K562 (cell line): ENCODE results near the gene SLC4A2. TPM values are rescaled to one million over a fixed set of nuclear protein-coding genes. Genes with fewer than 3 reads are reported as not detected.

ENCODE experiments used
- DDX20 ChIP-seq: fragments of 450-650 bp; IDR thresholded peaks from 2 replicates; pipeline ENCODE4 v1.6.1; 2016; ENCODE audit warnings: missing genetic modification characterization, low read depth, mild to moderate bottlenecking, missing compliant biosample characterization, moderate library complexity
- ESRRB ChIP-seq: fragments of 250-450 bp; sonication (Bioruptor Pico); IDR thresholded peaks from 2 replicates; pipeline ENCODE4 v1.5.0; 2020; ENCODE audit warnings: mild to moderate bottlenecking, moderate library complexity, borderline replicate concordance
- HDAC1 ChIP-seq, 2 experiments: fragments of 450-650 bp; IDR thresholded peaks; 2 replicates each; pipeline ENCODE4 v1.6.1; 2016 to 2017; ENCODE audit warnings: inconsistent platforms in 1 of 2, mild to moderate bottlenecking in 1 of 2, moderate library complexity in 1 of 2
- HSF4 ChIP-seq: fragments of 250-450 bp; sonication (Bioruptor Pico); IDR thresholded peaks from 2 replicates; pipeline ENCODE4 v2.1.2; 2022; ENCODE audit warnings: mild to moderate bottlenecking, moderate library complexity, borderline replicate concordance
- KLF13 ChIP-seq: fragments of 450-650 bp; IDR thresholded peaks from 2 replicates; pipeline ENCODE4 v1.6.1; 2016; ENCODE audit warnings: missing genetic modification characterization, low read depth, mild to moderate bottlenecking, missing compliant biosample characterization, moderate library complexity, borderline replicate concordance
- MAZ ChIP-seq, 2 experiments: fragments of 450-650 bp in 1 of 2; sonication (generic) in 1 of 2; formaldehyde crosslinking; IDR thresholded peaks in 1 of 2; conservative IDR thresholded peaks in 1 of 2; 2 replicates each; pipeline versions ENCODE4 v1.4.0 to v1.5.0; 2020; ENCODE audit warnings: mild to moderate bottlenecking in 1 of 2, missing genetic modification reagents in 1 of 2
- MCM7 ChIP-seq, 2 experiments: fragments of 450-650 bp; IDR thresholded peaks; 2 replicates each; pipeline ENCODE4 v1.6.1; 2016 to 2018
- PRMT5 ChIP-seq: sonication (generic); formaldehyde crosslinking; IDR thresholded peaks from 2 replicates; pipeline ENCODE4 v1.5.0; 2020; ENCODE audit warnings: missing genetic modification reagents
- RBFOX2 ChIP-seq: fragments of 200-400 bp; formaldehyde crosslinking; IDR thresholded peaks from 2 replicates; pipeline ENCODE4 v1.6.1; 2017; ENCODE audit warnings: low read depth, mild to moderate bottlenecking, low read length, moderate library complexity
- RBM14 ChIP-seq: fragments of 200-400 bp; formaldehyde crosslinking; IDR thresholded peaks from 2 replicates; pipeline ENCODE4 v1.6.1; 2018; ENCODE audit warnings: low read depth, mild to moderate bottlenecking, low read length, moderate library complexity, borderline replicate concordance; ENCODE audit not compliant: insufficient read depth
- TAF1 ChIP-seq: IDR thresholded peaks from 2 replicates; pipeline ENCODE4 v1.6.1; 2011; ENCODE audit warnings: mild to moderate bottlenecking, low read length, moderate library complexity; ENCODE audit not compliant: insufficient read depth, control insufficient read depth, severe bottlenecking; ENCODE audit errors: extremely low read depth
- ZKSCAN3 ChIP-seq: fragments of 250-450 bp; sonication (Bioruptor Pico); IDR thresholded peaks from 2 replicates; pipeline ENCODE4 v1.4.0; 2020
- ZNF77 ChIP-seq: fragments of 250-450 bp; sonication (Bioruptor Pico); IDR thresholded peaks from 2 replicates; pipeline ENCODE4 v1.5.0; 2020
- polyA plus RNA-seq, 8 experiments: library from polyadenylated mRNA; depleted of rRNA in 4 of 8; stranded (reverse) in 5 of 8; unstranded in 3 of 8; fragments of >200 nt; fragmentation: Nextera tagmentation in 2 of 8; fragmentation: Illumina TruSeq in 1 of 8; extraction: Ambion mirVana in 2 of 8; extraction: Trizol in 1 of 8; gene quantifications; 2 replicates each; pipeline versions ENCODE4 v1.2.1 to v1.2.3, GENCODE V29; 2011 to 2014; ENCODE audit warnings: inconsistent platforms in 1 of 8, missing spikeins in 1 of 8
- total RNA-seq, 7 experiments: library from RNA; depleted of rRNA in 6 of 7; stranded (reverse); fragments of >200 nt in 6 of 7; fragmentation: Illumina TruSeq in 2 of 7; extraction: Trizol in 2 of 7; gene quantifications; 2 replicates each; pipeline versions ENCODE4 v1.2.1 to v1.2.3, GENCODE V29; 2011 to 2021; ENCODE audit warnings: low replicate concordance in 1 of 7
- TF ChIP-seq, protein P1 (sequence below): sonication (generic); formaldehyde crosslinking; IDR thresholded peaks from 2 replicates; pipeline ENCODE4 v1.8.1; 2022; ENCODE audit warnings: missing genetic modification reagents
- TF ChIP-seq, protein P2 (sequence below): fragments of 450-650 bp; formaldehyde crosslinking; IDR thresholded peaks from 2 replicates; pipeline ENCODE4 v1.4.0; 2020; ENCODE audit warnings: mild to moderate bottlenecking, moderate library complexity
- TF ChIP-seq, protein P3 (sequence below): fragments of 250-450 bp; sonication (Bioruptor Pico); IDR thresholded peaks from 2 replicates; pipeline ENCODE4 v1.8.0; 2021; ENCODE audit warnings: moderate library complexity, mild to moderate bottlenecking, inconsistent platforms
- TF ChIP-seq, protein P4 (sequence below): fragments of 150-350 bp; IDR thresholded peaks from 2 replicates; pipeline ENCODE4 v1.6.1; 2014; ENCODE audit warnings: low read depth, mild to moderate bottlenecking, low read length, borderline replicate concordance
- TF ChIP-seq, protein P5 (sequence below): fragments of 250-450 bp; sonication (Bioruptor Pico); IDR thresholded peaks from 2 replicates; pipeline ENCODE4 v1.5.0; 2021

The SLC4A2 gene
- total and polyA plus RNA-seq, 9 of the 15 experiments (the other 6 are each of a cell fraction or from before 2014, with no cell fraction given), result 11.4 to 375 (median 130) TPM

DNA sequence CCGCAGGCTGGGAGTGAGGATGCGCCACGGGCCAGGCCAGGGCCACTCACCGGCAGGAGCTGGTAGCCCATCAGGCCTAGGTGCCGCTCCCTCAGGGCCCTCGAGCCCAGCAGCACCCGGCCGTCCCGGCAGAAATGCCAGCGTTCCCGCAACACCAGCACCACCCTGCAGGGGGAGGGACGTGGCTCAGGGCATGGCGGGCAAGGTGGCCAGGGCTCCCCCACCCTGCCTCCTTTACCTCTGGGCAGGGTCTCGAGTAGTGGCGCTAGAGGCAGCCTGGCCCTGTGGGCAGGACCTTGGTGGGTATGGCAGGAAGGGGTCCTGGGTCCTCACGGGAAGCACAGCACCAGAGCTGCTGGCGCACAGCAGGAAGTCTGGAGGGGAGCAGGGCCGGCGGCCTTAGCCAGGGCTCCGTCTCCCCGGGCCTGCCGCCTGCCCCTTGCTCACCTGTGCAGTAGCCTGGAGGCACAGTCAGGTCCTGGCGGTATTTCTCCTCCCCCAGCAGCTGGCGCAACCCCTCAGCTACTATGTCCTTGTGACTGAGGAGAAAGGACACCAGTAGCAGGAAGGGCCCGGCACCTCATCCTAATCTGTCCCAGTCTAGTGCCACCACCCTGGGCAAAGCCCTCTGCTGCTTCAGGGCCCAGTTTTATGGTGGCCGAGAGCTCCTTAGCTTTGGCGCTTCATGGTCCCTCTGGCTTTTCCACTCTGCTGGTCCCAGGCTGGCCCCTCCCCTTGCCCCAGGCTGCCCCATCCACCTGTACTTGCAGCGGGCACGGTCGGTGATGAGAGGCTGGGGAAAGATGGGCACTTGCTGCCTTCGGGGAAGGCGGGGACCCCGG lies 17.7 kb downstream of the SLC4A2 start (continued):
- TF ChIP-seq, protein P1, sequence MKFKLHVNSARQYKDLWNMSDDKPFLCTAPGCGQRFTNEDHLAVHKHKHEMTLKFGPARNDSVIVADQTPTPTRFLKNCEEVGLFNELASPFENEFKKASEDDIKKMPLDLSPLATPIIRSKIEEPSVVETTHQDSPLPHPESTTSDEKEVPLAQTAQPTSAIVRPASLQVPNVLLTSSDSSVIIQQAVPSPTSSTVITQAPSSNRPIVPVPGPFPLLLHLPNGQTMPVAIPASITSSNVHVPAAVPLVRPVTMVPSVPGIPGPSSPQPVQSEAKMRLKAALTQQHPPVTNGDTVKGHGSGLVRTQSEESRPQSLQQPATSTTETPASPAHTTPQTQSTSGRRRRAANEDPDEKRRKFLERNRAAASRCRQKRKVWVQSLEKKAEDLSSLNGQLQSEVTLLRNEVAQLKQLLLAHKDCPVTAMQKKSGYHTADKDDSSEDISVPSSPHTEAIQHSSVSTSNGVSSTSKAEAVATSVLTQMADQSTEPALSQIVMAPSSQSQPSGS (CRISPR knock-in tag), result no peak
- TF ChIP-seq HSF4 (CRISPR knock-in tag) (no peak), ESRRB (CRISPR knock-in tag) (0 out of 2 replicates have a peak, but pooled peaks have one; percentile 78), RBM14 (0 out of 2 replicates have a peak, but pooled peaks have one; percentile 8), PRMT5 (CRISPR knock-in tag) (no peak), HDAC1 (IDR thresholded peaks at IDR 0.05) (no peak), TAF1 (no peak), RBFOX2 (peak; percentile 72), MAZ (CRISPR knock-in tag; conservative IDR thresholded peaks at IDR 0.05 in 1 of 2, IDR thresholded peaks at IDR 0.05 in 1 of 2) (peak in 1 of 2 experiments; percentile 42; a peak in 1 of 4 replicates), MCM7 (IDR thresholded peaks at IDR 0.05) (no peak), ZNF77 (CRISPR knock-in tag) (no peak), KLF13 (tag) (no peak), DDX20 (no peak), ZKSCAN3 (CRISPR knock-in tag) (no peak)
- TF ChIP-seq, protein P2, sequence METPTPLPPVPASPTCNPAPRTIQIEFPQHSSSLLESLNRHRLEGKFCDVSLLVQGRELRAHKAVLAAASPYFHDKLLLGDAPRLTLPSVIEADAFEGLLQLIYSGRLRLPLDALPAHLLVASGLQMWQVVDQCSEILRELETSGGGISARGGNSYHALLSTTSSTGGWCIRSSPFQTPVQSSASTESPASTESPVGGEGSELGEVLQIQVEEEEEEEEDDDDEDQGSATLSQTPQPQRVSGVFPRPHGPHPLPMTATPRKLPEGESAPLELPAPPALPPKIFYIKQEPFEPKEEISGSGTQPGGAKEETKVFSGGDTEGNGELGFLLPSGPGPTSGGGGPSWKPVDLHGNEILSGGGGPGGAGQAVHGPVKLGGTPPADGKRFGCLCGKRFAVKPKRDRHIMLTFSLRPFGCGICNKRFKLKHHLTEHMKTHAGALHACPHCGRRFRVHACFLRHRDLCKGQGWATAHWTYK (CRISPR knock-in tag), result 0 out of 2 replicates have a peak, but pooled peaks have one; percentile 50
- TF ChIP-seq, protein P3, sequence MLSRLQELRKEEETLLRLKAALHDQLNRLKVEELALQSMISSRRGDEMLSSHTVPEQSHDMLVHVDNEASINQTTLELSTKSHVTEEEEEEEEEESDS (CRISPR knock-in tag), result no peak
- TF ChIP-seq, protein P4, sequence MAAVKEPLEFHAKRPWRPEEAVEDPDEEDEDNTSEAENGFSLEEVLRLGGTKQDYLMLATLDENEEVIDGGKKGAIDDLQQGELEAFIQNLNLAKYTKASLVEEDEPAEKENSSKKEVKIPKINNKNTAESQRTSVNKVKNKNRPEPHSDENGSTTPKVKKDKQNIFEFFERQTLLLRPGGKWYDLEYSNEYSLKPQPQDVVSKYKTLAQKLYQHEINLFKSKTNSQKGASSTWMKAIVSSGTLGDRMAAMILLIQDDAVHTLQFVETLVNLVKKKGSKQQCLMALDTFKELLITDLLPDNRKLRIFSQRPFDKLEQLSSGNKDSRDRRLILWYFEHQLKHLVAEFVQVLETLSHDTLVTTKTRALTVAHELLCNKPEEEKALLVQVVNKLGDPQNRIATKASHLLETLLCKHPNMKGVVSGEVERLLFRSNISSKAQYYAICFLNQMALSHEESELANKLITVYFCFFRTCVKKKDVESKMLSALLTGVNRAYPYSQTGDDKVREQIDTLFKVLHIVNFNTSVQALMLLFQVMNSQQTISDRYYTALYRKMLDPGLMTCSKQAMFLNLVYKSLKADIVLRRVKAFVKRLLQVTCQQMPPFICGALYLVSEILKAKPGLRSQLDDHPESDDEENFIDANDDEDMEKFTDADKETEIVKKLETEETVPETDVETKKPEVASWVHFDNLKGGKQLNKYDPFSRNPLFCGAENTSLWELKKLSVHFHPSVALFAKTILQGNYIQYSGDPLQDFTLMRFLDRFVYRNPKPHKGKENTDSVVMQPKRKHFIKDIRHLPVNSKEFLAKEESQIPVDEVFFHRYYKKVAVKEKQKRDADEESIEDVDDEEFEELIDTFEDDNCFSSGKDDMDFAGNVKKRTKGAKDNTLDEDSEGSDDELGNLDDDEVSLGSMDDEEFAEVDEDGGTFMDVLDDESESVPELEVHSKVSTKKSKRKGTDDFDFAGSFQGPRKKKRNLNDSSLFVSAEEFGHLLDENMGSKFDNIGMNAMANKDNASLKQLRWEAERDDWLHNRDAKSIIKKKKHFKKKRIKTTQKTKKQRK, result no peak
- TF ChIP-seq, protein P5, sequence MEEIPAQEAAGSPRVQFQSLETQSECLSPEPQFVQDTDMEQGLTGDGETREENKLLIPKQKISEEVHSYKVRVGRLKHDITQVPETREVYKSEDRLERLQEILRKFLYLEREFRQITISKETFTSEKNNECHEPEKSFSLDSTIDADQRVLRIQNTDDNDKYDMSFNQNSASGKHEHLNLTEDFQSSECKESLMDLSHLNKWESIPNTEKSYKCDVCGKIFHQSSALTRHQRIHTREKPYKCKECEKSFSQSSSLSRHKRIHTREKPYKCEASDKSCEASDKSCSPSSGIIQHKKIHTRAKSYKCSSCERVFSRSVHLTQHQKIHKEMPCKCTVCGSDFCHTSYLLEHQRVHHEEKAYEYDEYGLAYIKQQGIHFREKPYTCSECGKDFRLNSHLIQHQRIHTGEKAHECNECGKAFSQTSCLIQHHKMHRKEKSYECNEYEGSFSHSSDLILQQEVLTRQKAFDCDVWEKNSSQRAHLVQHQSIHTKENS (CRISPR knock-in tag), result no peak
